Skin of body (tissue), 2 donors: ENCODE measurements around the gene PML. TPM values are rescaled to one million over a fixed set of nuclear protein-coding genes. Genes with fewer than 3 reads are reported as not detected.

Source experiments
- DNase-seq: peaks from one replicate; lab custom pipeline; 2025; lab: John Stamatoyannopoulos, UW
- total RNA-seq: library from RNA; depleted of rRNA; stranded (reverse); fragments of >200 nt; gene quantifications from one replicate; pipeline ENCODE4 v1.2.3, GENCODE V29; 2014

Gene PML
- total RNA-seq, 1 donor from 2014 or later: 28.6 TPM

DNA sequence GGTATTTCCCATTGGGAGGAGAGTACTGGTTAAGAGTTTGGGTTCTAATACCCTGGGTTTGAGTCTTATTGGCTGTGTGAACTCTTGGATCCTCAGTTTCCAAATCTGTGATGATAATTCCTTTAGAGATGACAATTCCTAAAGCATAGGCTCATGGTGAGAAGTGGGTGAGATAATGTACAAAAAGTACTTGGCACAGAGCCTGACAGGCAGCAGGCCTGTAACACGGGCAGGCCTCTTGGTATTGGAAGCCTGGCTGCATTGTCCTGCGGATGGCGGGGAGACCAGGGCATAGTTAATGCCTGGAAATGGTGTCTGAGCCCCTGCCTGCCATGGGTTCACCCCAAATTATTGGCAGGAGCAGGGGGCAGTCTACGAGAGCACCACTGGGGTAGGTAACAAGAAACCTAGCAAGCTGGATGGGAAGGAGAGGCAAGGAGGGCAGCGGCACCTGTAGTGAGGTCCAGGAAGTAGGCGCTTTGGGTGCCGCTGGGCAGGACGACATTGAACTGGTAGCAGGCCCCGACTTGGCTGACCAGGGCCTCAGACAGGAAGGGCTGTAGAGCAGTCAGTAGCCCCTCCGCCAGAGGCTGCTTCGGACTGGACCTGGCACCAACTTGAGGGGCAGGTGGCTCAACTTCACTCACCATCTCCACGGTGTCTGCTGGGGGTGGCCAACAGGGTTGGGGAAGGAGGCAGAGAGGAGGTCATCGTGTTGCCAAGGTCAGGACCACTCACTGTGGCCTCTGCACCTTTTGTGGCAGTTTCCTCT is 10.1 kb upstream of the PML start:
- no peak for DNase-seq

- DNase-seq: no peak
These were observed 9.2 kb upstream of the PML start for GRCh38 chr15:73985101-73985873.

- DNase-seq: no peak
These were observed 8.3 kb upstream of the PML start for GRCh38 chr15:73986055-73986775.

DNA sequence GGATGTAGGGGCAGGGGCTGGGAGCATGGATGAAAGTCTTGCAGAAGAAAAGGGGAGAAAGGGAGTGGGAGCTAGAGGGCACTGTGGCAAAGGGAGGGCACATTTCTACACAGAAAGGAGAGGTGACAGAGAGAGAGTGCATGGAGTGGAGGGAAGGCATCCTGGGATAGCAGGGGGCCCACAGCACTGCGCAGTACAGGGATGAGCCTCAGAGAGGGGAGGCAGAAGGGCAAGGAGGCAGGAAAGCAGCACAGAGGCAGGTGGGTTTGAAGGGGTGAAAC is 7.8 kb upstream of the PML start:
- DNase-seq: no peak

DNA sequence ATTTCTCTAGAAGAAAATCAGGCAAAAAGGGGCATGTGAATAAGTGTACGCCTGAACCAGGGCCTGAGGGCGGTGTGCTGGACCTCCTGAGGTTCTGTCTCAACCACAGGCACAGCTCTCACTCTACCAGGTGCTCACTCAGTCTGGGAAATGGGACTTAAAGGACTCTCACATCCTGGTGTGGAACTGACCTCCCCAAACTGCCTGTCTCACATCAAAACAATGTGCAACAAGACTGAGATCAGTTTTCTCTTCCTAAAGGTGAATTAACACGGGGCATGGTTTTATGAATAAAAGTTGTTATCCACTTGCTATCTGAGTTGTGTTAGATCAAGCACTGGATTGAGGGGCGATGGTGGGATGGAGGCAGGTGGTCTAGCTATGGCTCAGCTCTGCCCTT is 7.3 kb upstream of the PML start:
- no peak for DNase-seq

GRCh38 chr15:73987681-73988444 is 6.7 kb upstream of the PML start:
- DNase-seq: no peak

GRCh38 chr15:73988445-73988969 is 6.0 kb upstream of the PML start:
- no peak for DNase-seq

DNA sequence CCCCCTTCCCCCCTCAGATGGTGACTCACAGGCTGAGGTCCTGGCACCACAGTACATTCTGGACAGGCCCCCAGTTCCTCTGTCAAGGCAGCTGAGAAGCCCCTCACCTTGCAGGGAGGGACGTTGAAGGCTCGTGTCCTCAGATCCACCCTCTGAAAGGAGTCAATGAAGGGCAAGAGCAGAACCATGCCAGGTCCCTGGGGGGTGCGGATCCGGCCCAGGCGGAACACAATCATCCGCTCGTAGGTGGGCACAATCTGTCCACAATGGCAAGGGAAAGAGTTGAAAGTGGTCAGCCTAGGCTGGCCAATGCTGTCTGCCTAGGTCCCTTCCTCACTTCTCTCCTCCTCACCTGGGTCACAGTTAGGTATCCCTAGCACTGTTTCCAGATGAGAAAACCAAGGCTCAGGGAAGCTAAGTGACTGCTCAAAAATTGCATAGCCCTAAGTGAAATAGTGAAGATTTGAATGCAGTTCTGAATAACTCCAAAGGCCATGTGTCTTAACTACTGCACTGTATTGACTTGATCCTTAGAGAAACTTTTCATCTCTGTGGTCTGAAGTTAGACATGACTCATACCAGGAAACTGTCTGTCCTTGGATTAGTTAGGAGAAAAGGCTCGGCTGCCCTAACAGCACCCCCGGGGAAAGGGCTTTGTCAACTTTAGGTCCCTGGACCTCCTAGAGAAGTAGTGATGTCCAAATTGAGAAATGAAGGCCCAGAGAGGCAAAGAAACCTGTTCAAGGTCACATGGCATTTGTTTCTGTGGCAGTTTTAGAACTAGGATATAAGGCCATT is 5.3 kb upstream of the PML start:
- no peak for DNase-seq

DNA sequence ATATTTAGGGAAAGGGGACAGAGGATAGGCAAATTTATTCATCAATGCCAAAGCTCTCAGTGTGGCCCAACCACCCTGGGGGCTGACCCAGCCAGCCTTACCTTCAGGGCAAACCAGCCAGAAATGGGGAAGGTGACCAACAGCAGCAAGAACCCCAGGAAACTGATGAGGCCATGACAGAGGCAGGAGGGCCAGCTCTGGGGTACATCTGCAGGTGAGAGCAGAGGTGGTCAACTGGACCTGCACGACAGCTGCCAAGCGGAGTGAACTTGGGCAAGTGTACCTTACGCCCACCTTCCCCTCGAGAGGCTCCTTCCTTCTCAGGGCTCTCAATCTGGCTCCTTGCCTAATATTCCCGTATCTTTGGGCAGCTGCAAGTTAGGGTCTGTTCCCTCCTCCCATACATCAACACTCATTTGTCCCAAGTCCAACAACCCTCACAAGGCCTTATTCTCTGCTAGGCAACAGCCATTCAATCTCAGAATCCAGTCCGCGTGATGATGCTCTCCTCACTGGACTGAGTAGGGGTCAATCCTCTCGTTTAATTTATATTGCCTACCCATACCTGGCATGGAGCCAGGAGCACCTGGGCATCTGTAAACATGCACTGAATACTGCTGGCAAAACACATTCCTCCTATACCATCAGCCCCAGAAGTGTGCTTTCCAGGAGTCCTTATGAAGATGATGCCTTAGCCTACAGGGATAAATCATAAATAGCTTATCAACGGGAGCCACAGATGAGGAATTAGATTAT is 4.1 kb upstream of the PML start:
- DNase-seq: no peak

- no peak for DNase-seq
These were observed 3.3 kb upstream of the PML start for GRCh38 chr15:73991260-73991659.

DNA sequence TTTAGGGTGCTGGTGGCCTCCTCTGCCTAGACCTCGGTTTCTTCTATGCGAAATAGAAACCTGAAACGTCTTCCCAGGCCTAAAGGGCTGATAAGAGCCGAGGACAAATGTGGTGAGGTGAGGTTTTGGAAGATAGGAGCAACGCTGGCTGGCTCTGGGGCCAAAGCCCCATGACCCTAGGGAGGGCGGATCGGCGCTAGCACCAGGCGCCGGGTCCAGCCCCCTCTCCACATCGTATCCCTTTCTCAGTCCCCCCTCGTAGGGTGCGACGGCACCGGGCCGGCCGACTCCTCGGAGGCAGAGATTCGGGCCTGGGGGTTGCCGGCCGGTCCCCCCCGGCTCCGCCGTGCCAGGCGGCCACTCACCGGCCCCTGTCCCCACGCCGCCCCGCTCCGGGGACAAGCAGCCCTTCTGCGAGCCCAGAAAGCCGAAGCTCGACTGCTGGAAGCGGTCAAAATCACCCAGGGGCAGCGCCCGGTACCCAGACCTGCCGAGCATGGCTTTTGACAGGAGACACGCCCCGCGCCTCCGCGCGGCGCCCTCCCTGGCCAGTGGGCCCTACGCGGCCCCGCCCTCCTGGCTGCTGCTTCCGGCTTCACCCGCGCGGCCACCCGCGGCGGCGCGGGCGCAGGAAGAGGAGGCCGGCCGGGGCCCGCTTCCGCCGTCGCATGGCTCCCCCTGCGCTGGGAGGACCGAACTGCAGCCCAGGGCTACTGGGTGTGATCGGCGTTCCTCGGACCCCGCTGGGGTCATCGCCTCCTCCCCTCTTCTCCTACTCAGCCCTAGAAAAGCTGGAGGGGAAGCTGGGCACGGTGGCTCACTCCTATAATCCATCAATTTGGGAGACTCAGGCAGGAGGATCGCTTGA is 2.6 kb upstream of the PML start, which contains the start of gene STOML1:
STOML1 (minus strand) TSS at position 570 of the 868 bp plus-strand sequence; CDS start at position 498, 72 bp downstream.
- DNase-seq: peak; percentile 83

- no peak for DNase-seq
These were observed 2.0 kb upstream of the PML start for GRCh38 chr15:73992594-73992898.

- DNase-seq: no peak
These were observed 1.1 kb upstream of the PML start for GRCh38 chr15:73993211-73993994.

- no peak for DNase-seq
These were observed 551 bp downstream of the PML start for GRCh38 chr15:73994912-73995622.

DNA sequence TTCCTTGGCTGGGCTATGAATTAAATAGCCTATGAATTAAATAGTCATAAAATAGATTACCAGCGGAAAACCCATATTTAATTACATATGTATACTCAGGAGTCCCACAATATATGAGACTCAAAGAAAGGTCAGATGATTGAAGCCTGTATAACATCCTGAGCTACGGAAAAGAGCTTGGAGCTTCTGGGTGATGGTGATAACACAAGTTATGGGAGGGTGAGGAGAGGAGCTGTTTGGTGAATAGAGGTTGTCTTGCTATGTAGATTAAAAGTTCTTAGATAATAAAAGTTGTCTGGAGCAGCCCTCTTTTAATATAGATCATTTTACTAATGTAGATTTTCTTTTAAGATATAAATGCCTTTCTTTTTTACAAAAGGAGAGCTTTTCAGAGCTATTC is 1.8 kb downstream of the PML start:
- DNase-seq: no peak

GRCh38 chr15:73996939-73997338 is 2.4 kb downstream of the PML start:
- DNase-seq: peak; percentile 13

DNA sequence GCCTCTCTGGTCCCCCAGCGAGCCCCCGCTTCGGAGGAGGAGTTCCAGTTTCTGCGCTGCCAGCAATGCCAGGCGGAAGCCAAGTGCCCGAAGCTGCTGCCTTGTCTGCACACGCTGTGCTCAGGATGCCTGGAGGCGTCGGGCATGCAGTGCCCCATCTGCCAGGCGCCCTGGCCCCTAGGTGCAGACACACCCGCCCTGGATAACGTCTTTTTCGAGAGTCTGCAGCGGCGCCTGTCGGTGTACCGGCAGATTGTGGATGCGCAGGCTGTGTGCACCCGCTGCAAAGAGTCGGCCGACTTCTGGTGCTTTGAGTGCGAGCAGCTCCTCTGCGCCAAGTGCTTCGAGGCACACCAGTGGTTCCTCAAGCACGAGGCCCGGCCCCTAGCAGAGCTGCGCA is 3.5 kb downstream of the PML start:
- DNase-seq: no peak
